Measurements from ENCODE around the gene VRTN.

Gene VRTN

DNA sequence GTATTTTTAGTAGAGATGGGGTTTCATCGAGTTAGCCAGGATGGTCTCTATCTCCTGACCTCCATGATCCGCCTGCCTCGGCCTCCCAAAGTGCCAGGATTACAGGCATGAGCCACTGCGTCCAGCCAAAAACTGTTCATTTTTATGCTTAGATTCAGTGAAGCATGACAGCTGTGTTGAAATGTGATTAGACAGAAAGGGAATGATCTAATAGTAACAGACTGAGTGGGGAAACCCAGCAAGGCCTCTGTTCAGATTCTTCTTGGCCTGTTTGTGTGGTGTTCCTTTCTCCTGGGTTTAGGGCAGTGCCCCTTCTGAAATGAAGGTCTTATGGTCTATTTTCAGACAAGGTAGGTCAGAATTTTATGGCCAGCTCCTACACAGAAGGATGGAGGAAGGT is 33.7 kb upstream of the VRTN start:
- H3K27me3 ChIP-seq (ENCODE audit: insufficient read depth, poor library complexity, severe bottlenecking), result no peaks in the 10 kb centered on the region
- no peak for DNase-seq (ENCODE audit: low read depth in 1 of 2, low spot score in 1 of 2)
- no peak for TF ChIP-seq GABPA (IDR thresholded peaks at IDR 0.05; ENCODE audit: low read depth)
- no peak for TF ChIP-seq SPI1 (IDR thresholded peaks at IDR 0.05; ENCODE audit: borderline replicate concordance, low read depth)
- TF ChIP-seq, protein P1, sequence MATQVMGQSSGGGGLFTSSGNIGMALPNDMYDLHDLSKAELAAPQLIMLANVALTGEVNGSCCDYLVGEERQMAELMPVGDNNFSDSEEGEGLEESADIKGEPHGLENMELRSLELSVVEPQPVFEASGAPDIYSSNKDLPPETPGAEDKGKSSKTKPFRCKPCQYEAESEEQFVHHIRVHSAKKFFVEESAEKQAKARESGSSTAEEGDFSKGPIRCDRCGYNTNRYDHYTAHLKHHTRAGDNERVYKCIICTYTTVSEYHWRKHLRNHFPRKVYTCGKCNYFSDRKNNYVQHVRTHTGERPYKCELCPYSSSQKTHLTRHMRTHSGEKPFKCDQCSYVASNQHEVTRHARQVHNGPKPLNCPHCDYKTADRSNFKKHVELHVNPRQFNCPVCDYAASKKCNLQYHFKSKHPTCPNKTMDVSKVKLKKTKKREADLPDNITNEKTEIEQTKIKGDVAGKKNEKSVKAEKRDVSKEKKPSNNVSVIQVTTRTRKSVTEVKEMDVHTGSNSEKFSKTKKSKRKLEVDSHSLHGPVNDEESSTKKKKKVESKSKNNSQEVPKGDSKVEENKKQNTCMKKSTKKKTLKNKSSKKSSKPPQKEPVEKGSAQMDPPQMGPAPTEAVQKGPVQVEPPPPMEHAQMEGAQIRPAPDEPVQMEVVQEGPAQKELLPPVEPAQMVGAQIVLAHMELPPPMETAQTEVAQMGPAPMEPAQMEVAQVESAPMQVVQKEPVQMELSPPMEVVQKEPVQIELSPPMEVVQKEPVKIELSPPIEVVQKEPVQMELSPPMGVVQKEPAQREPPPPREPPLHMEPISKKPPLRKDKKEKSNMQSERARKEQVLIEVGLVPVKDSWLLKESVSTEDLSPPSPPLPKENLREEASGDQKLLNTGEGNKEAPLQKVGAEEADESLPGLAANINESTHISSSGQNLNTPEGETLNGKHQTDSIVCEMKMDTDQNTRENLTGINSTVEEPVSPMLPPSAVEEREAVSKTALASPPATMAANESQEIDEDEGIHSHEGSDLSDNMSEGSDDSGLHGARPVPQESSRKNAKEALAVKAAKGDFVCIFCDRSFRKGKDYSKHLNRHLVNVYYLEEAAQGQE (IDR thresholded peaks at IDR 0.05; ENCODE audit: insufficient replicate concordance, low read depth), result no peak
- TF ChIP-seq POLR2AphosphoS5 (IDR thresholded peaks at IDR 0.05; ENCODE audit: low read depth), result no peak
- TF ChIP-seq, protein P2, sequence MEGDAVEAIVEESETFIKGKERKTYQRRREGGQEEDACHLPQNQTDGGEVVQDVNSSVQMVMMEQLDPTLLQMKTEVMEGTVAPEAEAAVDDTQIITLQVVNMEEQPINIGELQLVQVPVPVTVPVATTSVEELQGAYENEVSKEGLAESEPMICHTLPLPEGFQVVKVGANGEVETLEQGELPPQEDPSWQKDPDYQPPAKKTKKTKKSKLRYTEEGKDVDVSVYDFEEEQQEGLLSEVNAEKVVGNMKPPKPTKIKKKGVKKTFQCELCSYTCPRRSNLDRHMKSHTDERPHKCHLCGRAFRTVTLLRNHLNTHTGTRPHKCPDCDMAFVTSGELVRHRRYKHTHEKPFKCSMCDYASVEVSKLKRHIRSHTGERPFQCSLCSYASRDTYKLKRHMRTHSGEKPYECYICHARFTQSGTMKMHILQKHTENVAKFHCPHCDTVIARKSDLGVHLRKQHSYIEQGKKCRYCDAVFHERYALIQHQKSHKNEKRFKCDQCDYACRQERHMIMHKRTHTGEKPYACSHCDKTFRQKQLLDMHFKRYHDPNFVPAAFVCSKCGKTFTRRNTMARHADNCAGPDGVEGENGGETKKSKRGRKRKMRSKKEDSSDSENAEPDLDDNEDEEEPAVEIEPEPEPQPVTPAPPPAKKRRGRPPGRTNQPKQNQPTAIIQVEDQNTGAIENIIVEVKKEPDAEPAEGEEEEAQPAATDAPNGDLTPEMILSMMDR (IDR thresholded peaks at IDR 0.05; ENCODE audit: insufficient read depth, low read length), result no peak
- H3K4me3 ChIP-seq (replicated peaks; ENCODE audit: insufficient read depth, low read length), result no peak overlapping the region
- H3K27ac ChIP-seq (replicated peaks), result no peak overlapping the region

DNA sequence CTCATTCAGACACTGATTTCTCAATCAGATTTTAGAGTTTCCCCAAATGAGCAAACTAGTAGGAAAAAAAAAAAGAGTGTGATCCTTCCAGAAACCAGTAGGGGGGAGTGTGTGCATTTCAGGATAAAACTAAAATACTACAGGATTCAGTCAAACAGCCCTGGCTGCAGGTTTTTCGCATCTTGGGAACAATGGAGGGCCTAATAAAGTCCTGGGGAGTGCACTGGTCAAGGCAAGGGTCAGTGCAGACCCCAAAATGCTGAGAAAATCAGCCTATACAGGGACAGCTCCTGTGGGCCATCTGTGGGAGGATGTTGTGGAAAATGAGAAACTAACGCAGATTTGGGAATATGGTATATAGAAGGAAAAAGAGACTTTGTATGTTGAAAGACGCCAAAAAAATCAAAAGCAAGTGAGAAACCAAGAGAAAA is 23.3 kb upstream of the VRTN start:
- Histone ChIP-seq H3K27me3 (ENCODE audit: insufficient read depth, poor library complexity, severe bottlenecking) (no peaks in the 10 kb centered on the region), H3K4me3 (replicated peaks; ENCODE audit: insufficient read depth, low read length) (no peak overlapping the region), H3K27ac (replicated peaks) (no peak overlapping the region)
- TF ChIP-seq POLR2AphosphoS5 (IDR thresholded peaks at IDR 0.05; ENCODE audit: low read depth), result no peak
- TF ChIP-seq, protein P2 (IDR thresholded peaks at IDR 0.05; ENCODE audit: insufficient read depth, low read length), result peak; percentile 22
- no peak for DNase-seq (ENCODE audit: low read depth in 1 of 2, low spot score in 1 of 2)

DNA sequence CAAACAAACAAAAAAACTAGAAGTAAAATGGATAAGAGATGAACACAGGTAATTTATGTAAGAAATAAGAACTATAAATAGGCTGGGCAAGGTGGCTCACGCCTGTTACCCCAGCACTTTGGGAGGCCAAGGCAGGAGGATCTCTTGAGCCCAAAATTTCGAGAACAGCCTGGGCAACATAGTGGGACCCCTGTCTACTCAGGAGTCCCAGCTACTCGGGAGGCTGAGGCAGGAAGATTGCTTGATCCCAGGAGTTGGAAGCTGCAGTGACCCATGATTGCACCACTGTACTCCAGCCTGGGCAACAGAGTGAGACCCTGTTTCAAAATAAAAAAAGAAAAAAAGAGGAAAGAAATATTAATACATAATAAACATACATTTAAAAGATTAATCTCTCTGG is 22.8 kb upstream of the VRTN start:
- no peak for DNase-seq (ENCODE audit: low read depth in 1 of 2, low spot score in 1 of 2)
- Histone ChIP-seq H3K27me3 (ENCODE audit: insufficient read depth, poor library complexity, severe bottlenecking) (no peaks in the 10 kb centered on the region), H3K4me3 (replicated peaks; ENCODE audit: insufficient read depth, low read length) (no peak overlapping the region), H3K27ac (replicated peaks) (no peak overlapping the region)
- TF ChIP-seq, protein P1 (IDR thresholded peaks at IDR 0.05; ENCODE audit: insufficient replicate concordance, low read depth), result no peak
- no peak for TF ChIP-seq POLR2AphosphoS5 (IDR thresholded peaks at IDR 0.05; ENCODE audit: low read depth)
- no peak for TF ChIP-seq SPI1 (IDR thresholded peaks at IDR 0.05; ENCODE audit: borderline replicate concordance, low read depth)
- TF ChIP-seq, protein P2 (IDR thresholded peaks at IDR 0.05; ENCODE audit: insufficient read depth, low read length), result no peak
- no peak for TF ChIP-seq GABPA (IDR thresholded peaks at IDR 0.05; ENCODE audit: low read depth)

Measured in HL-60 (cell line).